ENCODE measurements around the gene ALG8. TPM values are rescaled to one million over a fixed set of nuclear protein-coding genes. Genes with fewer than 3 reads are reported as not detected.
A peak's percentile ranks its signal among the peaks of the same experiment; 100 is the strongest.
"Not testable (repeated sequence)": the region's sequence is repeated elsewhere in the genome, so short reads cannot be mapped to it uniquely, and the experiment has no call there.

ALG8 gene
- polyA plus RNA-seq, 2 donors: 18.0 to 28.2 TPM

GRCh38 chr11:78175862-78176261 lies 36.4 kb upstream of the ALG8 start:
- H3K4me1 ChIP-seq (ENCODE audit: control insufficient read depth in 2 of 2, insufficient read depth in 2 of 2, low read length in 1 of 2); H3K9me3 ChIP-seq (ENCODE audit: control insufficient read depth in 2 of 2, insufficient read depth in 1 of 2, low read depth in 1 of 2, low read length in 1 of 2); H3K27me3 ChIP-seq (ENCODE audit: control insufficient read depth in 1 of 2, insufficient read depth in 2 of 2, low read length in 2 of 2); H3K27ac ChIP-seq (ENCODE audit: low read depth in 2 of 2, low read length in 1 of 2); H3K4me3 ChIP-seq (ENCODE audit: low read depth in 1 of 2, low read length in 2 of 2): not testable (repeated sequence)
- 98 to 99% methylated on average over 3 of the region's 3 CpGs for WGBS, 2 donors
- H3K36me3 ChIP-seq (ENCODE audit: control insufficient read depth in 2 of 2, insufficient read depth in 2 of 2, low read length in 1 of 2): peaks cover 14 to 19% of the 10 kb centered on the region in 2 donors

- H3K4me1 ChIP-seq (ENCODE audit: control insufficient read depth in 2 of 2, insufficient read depth in 2 of 2, low read length in 1 of 2): peaks cover 0 to 4% of the 10 kb centered on the region in 2 donors
- WGBS, 2 donors: 88 to 95% methylated on average over 6 of the region's 6 CpGs
- H3K9me3 ChIP-seq (ENCODE audit: control insufficient read depth in 2 of 2, insufficient read depth in 1 of 2, low read depth in 1 of 2, low read length in 1 of 2): no peaks in the 10 kb centered on the region
- H3K4me3 ChIP-seq (ENCODE audit: low read depth in 1 of 2, low read length in 2 of 2): no peak overlapping the region
- H3K36me3 ChIP-seq (ENCODE audit: control insufficient read depth in 2 of 2, insufficient read depth in 2 of 2, low read length in 1 of 2): peaks cover 10 to 23% of the 10 kb centered on the region in 2 donors
- H3K27me3 ChIP-seq (ENCODE audit: control insufficient read depth in 1 of 2, insufficient read depth in 2 of 2, low read length in 2 of 2): no peaks in the 10 kb centered on the region
- H3K27ac ChIP-seq (ENCODE audit: low read depth in 2 of 2, low read length in 1 of 2): no peak overlapping the region
These were observed 32.5 kb upstream of the ALG8 start for GRCh38 chr11:78171951-78172350.

DNA sequence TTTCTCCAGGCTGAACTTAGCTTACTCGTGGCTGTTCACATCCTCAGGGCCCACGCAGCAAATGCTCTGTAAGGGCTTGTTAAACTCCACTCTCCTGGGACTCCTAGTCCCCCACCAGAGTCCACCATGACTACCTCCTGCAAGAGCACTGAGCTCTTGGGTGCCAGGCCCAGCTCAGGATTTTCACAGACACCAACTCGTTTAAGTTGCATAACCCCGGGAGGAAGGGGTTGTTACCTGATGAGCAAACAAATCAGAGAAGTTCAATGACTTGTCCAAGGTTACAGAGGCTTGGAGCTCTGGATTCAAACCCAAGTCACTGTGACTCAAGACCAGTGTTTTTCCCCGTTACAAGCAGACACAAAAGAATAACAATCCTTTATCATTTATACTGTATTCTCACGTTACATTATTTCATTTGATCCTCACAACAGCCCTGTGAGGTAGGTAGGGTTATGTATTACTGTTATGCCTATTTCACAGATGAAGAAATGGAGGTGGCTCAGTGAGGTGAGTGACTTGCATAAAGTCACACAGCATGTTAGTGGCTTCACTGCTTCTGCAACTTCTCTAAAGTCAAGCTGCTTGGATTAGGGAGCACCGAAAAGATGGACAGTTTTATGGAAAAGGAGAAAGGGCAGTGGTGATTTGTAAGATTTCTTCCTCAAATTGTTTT lies 31.6 kb upstream of the ALG8 start:
- peaks cover 0 to 4% of the 10 kb centered on the region in 2 donors for H3K4me1 ChIP-seq (ENCODE audit: control insufficient read depth in 2 of 2, insufficient read depth in 2 of 2, low read length in 1 of 2)
- H3K9me3 ChIP-seq (ENCODE audit: control insufficient read depth in 2 of 2, insufficient read depth in 1 of 2, low read depth in 1 of 2, low read length in 1 of 2): no peaks in the 10 kb centered on the region
- no peak overlapping the region for H3K27ac ChIP-seq (ENCODE audit: low read depth in 2 of 2, low read length in 1 of 2)
- WGBS, 2 donors: 78 to 81% methylated on average over 7 of the region's 7 CpGs
- H3K27me3 ChIP-seq (ENCODE audit: control insufficient read depth in 1 of 2, insufficient read depth in 2 of 2, low read length in 2 of 2): no peaks in the 10 kb centered on the region
- H3K36me3 ChIP-seq (ENCODE audit: control insufficient read depth in 2 of 2, insufficient read depth in 2 of 2, low read length in 1 of 2): peaks cover 9 to 21% of the 10 kb centered on the region in 2 donors
- no peak overlapping the region for H3K4me3 ChIP-seq (ENCODE audit: low read depth in 1 of 2, low read length in 2 of 2)

GRCh38 chr11:78170413-78170812 lies 31.0 kb upstream of the ALG8 start:
- Histone ChIP-seq H3K27ac (ENCODE audit: low read depth in 2 of 2, low read length in 1 of 2) (no peak overlapping the region), H3K4me1 (ENCODE audit: control insufficient read depth in 2 of 2, insufficient read depth in 2 of 2, low read length in 1 of 2) (peaks cover 0 to 4% of the 10 kb centered on the region in 2 donors), H3K9me3 (ENCODE audit: control insufficient read depth in 2 of 2, insufficient read depth in 1 of 2, low read depth in 1 of 2, low read length in 1 of 2) (no peaks in the 10 kb centered on the region), H3K27me3 (ENCODE audit: control insufficient read depth in 1 of 2, insufficient read depth in 2 of 2, low read length in 2 of 2) (no peaks in the 10 kb centered on the region), H3K4me3 (ENCODE audit: low read depth in 1 of 2, low read length in 2 of 2) (no peak overlapping the region), H3K36me3 (ENCODE audit: control insufficient read depth in 2 of 2, insufficient read depth in 2 of 2, low read length in 1 of 2) (peaks cover 9 to 21% of the 10 kb centered on the region in 2 donors)
- whole genome bisulfite sequencing, 2 donors: 91 to 92% methylated on average over 11 of the region's 11 CpGs

DNA sequence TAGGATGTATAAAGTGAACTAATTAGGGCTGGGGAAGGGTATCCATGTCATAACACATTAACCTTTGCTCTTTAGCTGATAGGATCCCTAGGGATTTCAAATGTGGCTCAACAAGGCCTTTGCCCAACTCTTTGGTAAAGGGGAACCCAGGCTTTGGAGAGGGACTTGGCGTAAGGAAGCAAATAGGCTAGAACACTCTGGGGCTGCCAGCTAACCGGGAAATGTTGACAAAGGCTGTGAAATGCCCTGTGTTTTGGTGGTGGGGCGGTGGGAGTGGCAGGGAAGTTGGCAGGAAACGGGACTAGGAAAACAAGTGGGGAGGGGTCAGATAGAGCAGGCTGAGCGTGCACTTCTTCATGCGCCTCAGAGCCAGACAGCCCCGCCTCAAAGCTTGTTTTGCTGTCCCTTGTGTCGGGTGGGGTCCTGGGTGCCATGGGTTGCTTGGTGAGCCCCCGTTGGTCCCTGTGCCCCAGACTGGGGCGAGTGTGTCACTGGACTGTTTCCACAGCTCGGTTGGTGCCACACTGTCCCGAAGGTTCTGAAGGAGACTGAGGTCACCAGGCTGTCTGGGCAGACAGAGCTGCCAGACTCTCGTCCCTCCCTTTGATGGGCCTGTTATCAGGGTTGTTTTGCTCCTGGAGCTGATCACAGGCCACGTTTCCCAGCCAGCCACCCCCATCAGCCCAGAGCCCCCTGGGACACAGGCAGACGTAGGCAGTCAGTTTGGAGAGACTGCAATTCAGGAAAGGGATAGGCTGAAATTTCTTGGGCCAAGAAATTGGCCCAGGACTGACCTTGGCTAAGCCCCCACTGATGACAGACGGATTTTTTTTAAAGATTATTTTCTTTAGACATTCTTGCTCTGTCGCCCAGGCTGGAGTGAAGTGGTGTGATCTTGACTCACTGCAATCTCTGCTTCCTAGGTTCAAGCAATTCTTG lies 29.4 kb upstream of the ALG8 start:
- no peaks in the 10 kb centered on the region for H3K9me3 ChIP-seq (ENCODE audit: control insufficient read depth in 2 of 2, insufficient read depth in 1 of 2, low read depth in 1 of 2, low read length in 1 of 2)
- H3K4me3 ChIP-seq (ENCODE audit: low read depth in 1 of 2, low read length in 2 of 2): no peak overlapping the region
- no peaks in the 10 kb centered on the region for H3K27me3 ChIP-seq (ENCODE audit: control insufficient read depth in 1 of 2, insufficient read depth in 2 of 2, low read length in 2 of 2)
- peaks cover 6 to 17% of the 10 kb centered on the region in 2 donors for H3K36me3 ChIP-seq (ENCODE audit: control insufficient read depth in 2 of 2, insufficient read depth in 2 of 2, low read length in 1 of 2)
- H3K4me1 ChIP-seq (ENCODE audit: control insufficient read depth in 2 of 2, insufficient read depth in 2 of 2, low read length in 1 of 2): peaks cover 0 to 4% of the 10 kb centered on the region in 2 donors
- 53 to 59% methylated on average over 16 to 17 of the region's 17 CpGs for WGBS, 2 donors
- peak overlapping the region; percentile 50 to 75 for H3K27ac ChIP-seq (ENCODE audit: low read depth in 2 of 2, low read length in 1 of 2)

DNA sequence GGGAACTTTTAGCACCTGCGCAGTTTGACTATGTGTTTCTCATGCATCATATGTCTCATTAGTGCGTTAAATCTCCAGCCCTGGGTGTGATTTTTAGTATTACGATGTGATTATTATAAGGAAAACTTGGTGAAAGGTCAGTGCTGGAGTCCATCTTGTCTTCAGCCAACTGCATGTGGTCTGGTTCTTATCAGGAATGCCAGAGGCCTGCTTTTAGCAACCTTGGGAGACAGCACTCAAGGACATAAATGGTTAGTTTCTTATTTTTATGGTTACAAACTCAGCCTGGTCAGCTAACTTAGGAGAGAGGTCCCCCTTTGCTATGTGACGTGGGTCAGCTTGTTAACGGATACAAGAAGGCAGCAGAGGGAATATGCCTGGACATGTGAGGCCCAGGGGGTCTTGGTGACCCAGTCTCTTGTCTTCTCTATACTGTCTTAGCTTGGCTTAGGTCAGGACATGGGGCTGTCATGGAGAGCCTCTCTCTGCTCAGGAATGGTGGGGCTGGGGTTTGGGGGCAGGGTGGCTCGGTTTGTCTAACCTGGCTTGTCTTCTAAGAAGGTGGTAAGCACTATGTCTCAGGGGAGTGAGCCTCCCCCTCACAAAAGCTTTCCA lies 27.5 kb upstream of the ALG8 start:
- Histone ChIP-seq H3K36me3 (ENCODE audit: control insufficient read depth in 2 of 2, insufficient read depth in 2 of 2, low read length in 1 of 2) (peaks cover 0 to 8% of the 10 kb centered on the region in 2 donors), H3K27ac (ENCODE audit: low read depth in 2 of 2, low read length in 1 of 2) (no peak overlapping the region), H3K4me1 (ENCODE audit: control insufficient read depth in 2 of 2, insufficient read depth in 2 of 2, low read length in 1 of 2) (peaks cover 0 to 4% of the 10 kb centered on the region in 2 donors), H3K4me3 (ENCODE audit: low read depth in 1 of 2, low read length in 2 of 2) (no peak overlapping the region), H3K9me3 (ENCODE audit: control insufficient read depth in 2 of 2, insufficient read depth in 1 of 2, low read depth in 1 of 2, low read length in 1 of 2) (no peaks in the 10 kb centered on the region), H3K27me3 (ENCODE audit: control insufficient read depth in 1 of 2, insufficient read depth in 2 of 2, low read length in 2 of 2) (no peaks in the 10 kb centered on the region)
- WGBS, 2 donors: 88 to 92% methylated on average over 6 of the region's 6 CpGs

DNA sequence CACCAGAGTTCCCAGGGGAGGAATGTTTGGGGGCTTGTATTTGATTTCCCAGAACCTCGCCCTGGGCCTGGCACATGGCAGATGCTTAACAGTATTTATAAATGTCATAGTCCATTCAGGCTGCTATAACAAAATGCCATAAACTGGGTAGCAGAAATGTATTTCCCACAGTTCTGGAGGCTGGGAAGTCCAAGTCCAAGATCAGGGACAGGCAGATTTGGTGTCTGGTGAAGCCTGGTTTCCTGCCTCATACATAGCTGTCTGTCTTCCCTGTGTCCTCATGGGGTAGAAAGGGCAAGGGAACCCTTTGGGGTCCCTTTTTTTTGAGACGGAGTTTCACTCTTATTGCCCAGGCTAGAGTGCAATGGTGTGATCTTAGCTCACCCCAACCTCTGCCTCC lies 25.0 kb upstream of the ALG8 start:
- Histone ChIP-seq H3K27ac (ENCODE audit: low read depth in 2 of 2, low read length in 1 of 2) (no peak overlapping the region), H3K4me3 (ENCODE audit: low read depth in 1 of 2, low read length in 2 of 2) (no peak overlapping the region), H3K36me3 (ENCODE audit: control insufficient read depth in 2 of 2, insufficient read depth in 2 of 2, low read length in 1 of 2) (no peaks in the 10 kb centered on the region), H3K4me1 (ENCODE audit: control insufficient read depth in 2 of 2, insufficient read depth in 2 of 2, low read length in 1 of 2) (no peaks in the 10 kb centered on the region), H3K9me3 (ENCODE audit: control insufficient read depth in 2 of 2, insufficient read depth in 1 of 2, low read depth in 1 of 2, low read length in 1 of 2) (peaks cover 0 to 2% of the 10 kb centered on the region in 2 donors), H3K27me3 (ENCODE audit: control insufficient read depth in 1 of 2, insufficient read depth in 2 of 2, low read length in 2 of 2) (no peaks in the 10 kb centered on the region)
- 96 to 98% methylated on average over 2 of the region's 2 CpGs for WGBS, 2 donors

DNA sequence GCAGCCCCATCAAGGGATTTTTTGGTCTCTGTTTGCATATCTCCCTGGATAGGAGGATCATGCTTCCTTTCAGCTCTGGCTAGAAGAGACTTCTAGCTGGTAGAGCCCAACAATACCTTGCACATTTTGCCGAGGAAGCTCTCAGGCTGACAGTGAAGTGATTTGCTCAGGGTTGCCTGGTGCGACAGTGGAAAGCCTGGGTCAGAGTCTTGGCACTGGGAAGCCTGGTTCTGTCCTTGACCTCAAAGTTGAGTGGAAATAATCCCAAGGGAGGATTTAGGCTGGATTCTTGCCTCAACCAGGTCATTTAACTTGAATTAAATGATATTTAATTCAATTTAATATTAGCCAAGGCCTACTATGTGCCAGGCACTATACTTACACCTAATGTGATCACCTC lies 24.4 kb upstream of the ALG8 start:
- WGBS, 2 donors: 63% methylated on average over 2 of the region's 2 CpGs
- peaks cover 0 to 2% of the 10 kb centered on the region in 2 donors for H3K9me3 ChIP-seq (ENCODE audit: control insufficient read depth in 2 of 2, insufficient read depth in 1 of 2, low read depth in 1 of 2, low read length in 1 of 2)

DNA sequence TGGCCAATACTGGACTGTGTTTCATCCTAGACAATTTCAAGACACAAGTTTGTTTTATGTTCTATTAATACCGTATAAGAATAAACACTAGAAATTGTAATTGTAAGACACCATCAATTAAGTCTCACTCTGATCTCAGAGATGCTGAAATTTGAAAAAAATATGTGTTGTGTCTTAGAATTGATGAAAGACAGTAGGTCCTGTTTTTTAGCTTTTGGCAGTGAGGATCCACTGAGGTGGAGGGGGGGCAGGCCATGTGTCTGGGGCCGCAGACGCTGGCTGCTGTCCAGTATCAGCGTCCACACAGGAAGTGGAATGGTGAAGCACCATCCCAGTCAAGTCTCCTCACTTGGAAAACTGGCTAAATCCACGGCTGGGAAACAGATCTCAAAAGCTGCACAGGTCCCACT lies 22.5 kb upstream of the ALG8 start:
- WGBS, 2 donors: 49 to 54% methylated on average over 5 of the region's 5 CpGs
- Histone ChIP-seq H3K9me3 (ENCODE audit: control insufficient read depth in 2 of 2, insufficient read depth in 1 of 2, low read depth in 1 of 2, low read length in 1 of 2) (peaks cover 0 to 2% of the 10 kb centered on the region in 2 donors), H3K4me3 (ENCODE audit: low read depth in 1 of 2, low read length in 2 of 2) (no peak overlapping the region), H3K4me1 (ENCODE audit: control insufficient read depth in 2 of 2, insufficient read depth in 2 of 2, low read length in 1 of 2) (no peaks in the 10 kb centered on the region), H3K27ac (ENCODE audit: low read depth in 2 of 2, low read length in 1 of 2) (no peak overlapping the region), H3K27me3 (ENCODE audit: control insufficient read depth in 1 of 2, insufficient read depth in 2 of 2, low read length in 2 of 2) (no peaks in the 10 kb centered on the region), H3K36me3 (ENCODE audit: control insufficient read depth in 2 of 2, insufficient read depth in 2 of 2, low read length in 1 of 2) (no peaks in the 10 kb centered on the region)

More for the DNA sequence above, 24.4 kb upstream of the ALG8 start:
- Histone ChIP-seq H3K4me3 (ENCODE audit: low read depth in 1 of 2, low read length in 2 of 2) (no peak overlapping the region), H3K4me1 (ENCODE audit: control insufficient read depth in 2 of 2, insufficient read depth in 2 of 2, low read length in 1 of 2) (no peaks in the 10 kb centered on the region), H3K36me3 (ENCODE audit: control insufficient read depth in 2 of 2, insufficient read depth in 2 of 2, low read length in 1 of 2) (no peaks in the 10 kb centered on the region), H3K27ac (ENCODE audit: low read depth in 2 of 2, low read length in 1 of 2) (no peak overlapping the region), H3K27me3 (ENCODE audit: control insufficient read depth in 1 of 2, insufficient read depth in 2 of 2, low read length in 2 of 2) (no peaks in the 10 kb centered on the region)
